A549 (cell line): ENCODE data around the gene DOCK1. TPM values are rescaled to one million over a fixed set of nuclear protein-coding genes. Genes with fewer than 3 reads are reported as not detected.

ENCODE experiments used
- ATAC-seq, 2 experiments: fragments of 200-7000 bp in 1 of 2; fragments of >200 bp in 1 of 2; cut with Nextera tagmentation in 1 of 2; cut with Tn5 transposase in 1 of 2; 3 replicates each; pipeline versions ENCODE4 v1.8.0 to v1.9.1; 2018 to 2020; ENCODE audit warnings: mild to moderate bottlenecking in 1 of 2, moderate library complexity in 1 of 2
- CTCF ChIA-PET: fragments of 300-600 bp; sonication (Branson Sonifier 250); formaldehyde crosslinking; extraction: SDS; loops from one replicate; lab custom pipeline; 2021; ENCODE audit warnings: antibody characterized with exemption, inconsistent platforms; lab: Yijun Ruan, JAX
- POLR2A ChIA-PET: fragments of 350-600 bp; formaldehyde crosslinking; extraction: SDS; loops from one replicate; lab custom pipeline; 2021; ENCODE audit warnings: antibody characterized with exemption, inconsistent platforms; lab: Yijun Ruan, JAX
- DNase-seq, 2 experiments: peaks; one replicate each; pipeline versions ENCODE4 v3.0.0 to v3.0.0-alpha.2; 2011 to 2016; ENCODE audit warnings: low read depth in 1 of 2, low spot score in 1 of 2
- FAIRE-seq: peaks from 2 replicates; lab custom pipeline; 2011; peaks lifted over from hg19 to GRCh38; lab: Jason Lieb, UNC
- H3K27ac ChIP-seq, 2 experiments: fragments of >200 bp; sonication (Bioruptor Twin); formaldehyde crosslinking; 3 replicates each; pipeline ENCODE4 v1.5.1; 2016 to 2017
- H3K4me1 ChIP-seq: fragments of >200 bp; sonication (Bioruptor Twin); formaldehyde crosslinking; 3 replicates; pipeline ENCODE4 v1.6.1; 2016
- H3K4me2 ChIP-seq: fragments of >200 bp; sonication (Bioruptor Twin); formaldehyde crosslinking; 3 replicates; pipeline ENCODE4 v1.6.1; 2016
- H3K4me3 ChIP-seq: fragments of >200 bp; sonication (Bioruptor Twin); formaldehyde crosslinking; 3 replicates; pipeline ENCODE4 v1.5.1; 2016
- H3K9me3 ChIP-seq: fragments of >200 bp; sonication (Bioruptor Twin); formaldehyde crosslinking; 3 replicates; pipeline ENCODE4 v1.6.1; 2016
- BHLHE40 ChIP-seq: IDR thresholded peaks from 2 replicates; pipeline ENCODE4 v1.6.1; 2012; ENCODE audit warnings: low read depth, low read length, inconsistent platforms
- CBX2 ChIP-seq: fragments of 200-600 bp; sonication (generic); IDR thresholded peaks from 2 replicates; pipeline ENCODE4 v1.6.1; 2016; ENCODE audit warnings: low read depth, mild to moderate bottlenecking, borderline replicate concordance
- CBX8 ChIP-seq: fragments of 200-600 bp; sonication (generic); IDR thresholded peaks from 2 replicates; pipeline ENCODE4 v1.6.1; 2016
- CHD4 ChIP-seq: fragments of 200-600 bp; sonication (generic); IDR thresholded peaks from 2 replicates; pipeline ENCODE4 v1.6.1; 2016; ENCODE audit warnings: antibody characterized with exemption, mild to moderate bottlenecking, borderline replicate concordance
- FOSL2 ChIP-seq, 2 experiments: fragments of 450-650 bp in 1 of 2; fragments of >200 bp in 1 of 2; sonication (Bioruptor Twin) in 1 of 2; formaldehyde crosslinking; IDR thresholded peaks; 2 replicates each; pipeline versions ENCODE4 v1.5.0 to v1.6.1; 2016 to 2020; ENCODE audit warnings: mild to moderate bottlenecking in 1 of 2, moderate library complexity in 1 of 2
- FOXS1 ChIP-seq: fragments of 250-450 bp; sonication (Bioruptor Pico); IDR thresholded peaks from 2 replicates; pipeline ENCODE4 v1.5.0; 2020; ENCODE audit warnings: mild to moderate bottlenecking, moderate library complexity
- GATA3 ChIP-seq: IDR thresholded peaks from 2 replicates; pipeline ENCODE4 v1.6.1; 2012; ENCODE audit warnings: borderline replicate concordance
- HOXA7 ChIP-seq: fragments of 250-450 bp; sonication (Bioruptor Pico); IDR thresholded peaks from 2 replicates; pipeline ENCODE4 v1.5.0; 2020; ENCODE audit warnings: mild to moderate bottlenecking, moderate library complexity
- HOXB5 ChIP-seq: fragments of 250-450 bp; sonication (Bioruptor Pico); IDR thresholded peaks from 2 replicates; pipeline ENCODE4 v1.5.0; 2020; ENCODE audit warnings: mild to moderate bottlenecking, moderate library complexity
- NFE2L2 ChIP-seq: fragments of 150-350 bp; conservative IDR thresholded peaks from 2 replicates; pipeline ENCODE4 v1.6.1; 2014; ENCODE audit warnings: low read length
- NPAS2 ChIP-seq: fragments of 250-450 bp; sonication (Bioruptor Pico); IDR thresholded peaks from 2 replicates; pipeline ENCODE4 v1.8.0; 2022; ENCODE audit warnings: mild to moderate bottlenecking, moderate library complexity, borderline replicate concordance
- PHF8 ChIP-seq: fragments of 200-600 bp; sonication (generic); IDR thresholded peaks from 2 replicates; pipeline ENCODE4 v1.6.1; 2016; ENCODE audit warnings: low read depth, mild to moderate bottlenecking, antibody characterized with exemption, moderate library complexity, borderline replicate concordance
- RARB ChIP-seq: fragments of 250-450 bp; sonication (Bioruptor Pico); IDR thresholded peaks from 2 replicates; pipeline ENCODE4 v1.8.0; 2021; ENCODE audit warnings: mild to moderate bottlenecking, moderate library complexity
- RCOR1 ChIP-seq: fragments of 150-350 bp; IDR thresholded peaks from 2 replicates; pipeline ENCODE4 v1.6.1; 2014; ENCODE audit warnings: antibody characterized with exemption, low read length, low read depth
- RNF2 ChIP-seq: fragments of 200-600 bp; sonication (generic); IDR thresholded peaks from 2 replicates; pipeline ENCODE4 v1.6.1; 2016; ENCODE audit warnings: low read depth, mild to moderate bottlenecking, antibody characterized with exemption, moderate library complexity, borderline replicate concordance
- SREBF2 ChIP-seq: fragments of 450-650 bp; IDR thresholded peaks from 2 replicates; pipeline ENCODE4 v1.6.1; 2014; ENCODE audit warnings: mild to moderate bottlenecking, moderate library complexity
- TFCP2L1 ChIP-seq: fragments of 250-450 bp; sonication (Bioruptor Pico); IDR thresholded peaks from 2 replicates; pipeline ENCODE4 v1.5.0; 2021; ENCODE audit warnings: mild to moderate bottlenecking
- TP53 ChIP-seq: fragments of 250-450 bp; sonication (Bioruptor Pico); IDR thresholded peaks from 2 replicates; pipeline ENCODE4 v1.5.0; 2021; ENCODE audit warnings: mild to moderate bottlenecking, moderate library complexity
- ZFP36 ChIP-seq: fragments of 450-650 bp; IDR thresholded peaks from 2 replicates; pipeline ENCODE4 v1.6.1; 2014; ENCODE audit warnings: borderline replicate concordance; ENCODE audit not compliant: partially characterized antibody
- ZNF302 ChIP-seq: fragments of 250-450 bp; sonication (Bioruptor Pico); IDR thresholded peaks from 2 replicates; pipeline ENCODE4 v1.9.0; 2021; ENCODE audit warnings: inconsistent platforms, mild to moderate bottlenecking, moderate library complexity
- WGBS: methylation state at CpG from one replicate; pipeline ENCODE4 v1.1.6; 2017; ENCODE audit errors: missing lambda C conversion rate; 5-methylcytosine and 5-hydroxymethylcytosine counted together
- polyA plus RNA-seq, 4 experiments: library from polyadenylated mRNA; depleted of rRNA in 3 of 4; stranded (reverse); fragments of >200 nt; fragmentation: RNase III in 1 of 4; extraction: RNeasy Plus Mini Kit Qiagen cat#74134 plus additional on column Dnase treatment in 1 of 4; gene quantifications; 2 replicates in 3 of 4; 3 replicates in 1 of 4; pipeline ENCODE4 v1.2.3, GENCODE V29; 2011 to 2017
- TF ChIP-seq, protein P1 (sequence below): IDR thresholded peaks from 2 replicates; pipeline ENCODE4 v1.6.1; 2012
- TF ChIP-seq, protein P2 (sequence below): fragments of >200 bp; sonication (Bioruptor Twin); formaldehyde crosslinking; IDR thresholded peaks from 2 replicates; pipeline ENCODE4 v1.6.1; 2016
- TF ChIP-seq, protein P3 (sequence below): fragments of 250-450 bp; sonication (Bioruptor Pico); IDR thresholded peaks from 2 replicates; pipeline ENCODE4 v1.5.0; 2021; ENCODE audit warnings: mild to moderate bottlenecking, moderate library complexity, borderline replicate concordance
- TF ChIP-seq, protein P4 (sequence below): IDR thresholded peaks from 2 replicates; pipeline ENCODE4 v1.6.1; 2012; ENCODE audit warnings: low read depth, borderline replicate concordance
- TF ChIP-seq, protein P5 (sequence below): IDR thresholded peaks from 2 replicates; pipeline ENCODE4 v1.6.1; 2012
- TF ChIP-seq, protein P6 (sequence below): fragments of >200 bp; sonication (Bioruptor Twin); formaldehyde crosslinking; IDR thresholded peaks from 3 replicates; pipeline ENCODE4 v1.6.1; 2016
- TF ChIP-seq, protein P7 (sequence below): fragments of 150-350 bp; IDR thresholded peaks from 2 replicates; pipeline ENCODE4 v1.6.1; 2014; ENCODE audit warnings: low read depth, mild to moderate bottlenecking, low read length
- TF ChIP-seq, protein P8 (sequence below): fragments of 250-450 bp; sonication (Bioruptor Pico); IDR thresholded peaks from 2 replicates; pipeline ENCODE4 v1.5.0; 2020; ENCODE audit warnings: low read depth, mild to moderate bottlenecking, moderate library complexity

DOCK1 gene
- polyA plus RNA-seq, 2 of the 4 experiments (the other 2 are of a cell fraction), result 22.6 to 28.2 TPM

DNA sequence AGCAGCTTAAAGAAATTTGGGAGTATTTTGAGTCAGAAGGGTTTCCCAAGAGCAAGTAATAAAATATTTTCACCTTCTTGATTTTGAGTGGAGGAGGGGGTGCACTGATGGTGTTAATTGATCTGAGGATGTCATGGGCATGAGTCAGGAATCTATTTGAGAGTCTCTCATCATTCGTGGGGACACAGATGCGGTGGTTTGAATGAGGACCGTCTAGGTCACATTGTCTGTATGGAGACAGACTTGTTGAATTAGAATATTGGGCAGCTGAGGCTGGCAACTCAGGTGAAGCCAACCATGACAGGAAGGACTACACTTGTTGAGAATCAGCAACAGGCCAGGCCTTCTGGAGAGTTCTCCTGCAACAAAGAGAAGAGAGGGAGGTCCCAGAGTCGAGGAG is 164.2 kb downstream of the DOCK1 start:
- no peak overlapping the region for H3K4me2 ChIP-seq
- H3K27ac ChIP-seq, result no peak overlapping the region
- H3K4me1 ChIP-seq, result no peaks in the 10 kb centered on the region
- ChIA-PET POLR2A (no interaction called here), CTCF (no interaction called here)
- FAIRE-seq (no peak), ATAC-seq (no peak), DNase-seq (no peak)
- H3K9me3 ChIP-seq, result no peaks in the 10 kb centered on the region
- WGBS, result 74% methylated on average over 4 of the region's 4 CpGs
- no peak overlapping the region for H3K4me3 ChIP-seq
- TF ChIP-seq ZNF302 (CRISPR knock-in tag) (no peak), NFE2L2 (no peak), TFCP2L1 (CRISPR knock-in tag) (no peak), SREBF2 (no peak), FOSL2 (IDR thresholded peaks at IDR 0.05) (no peak), FOSL2 (CRISPR knock-in tag; IDR thresholded peaks at IDR 0.05) (no peak), PHF8 (no peak), BHLHE40 (no peak), FOXS1 (CRISPR knock-in tag) (no peak), HOXA7 (CRISPR knock-in tag) (no peak), CBX8 (no peak), RNF2 (no peak), CBX2 (no peak), CHD4 (no peak), NPAS2 (no peak)
- TF ChIP-seq, protein P1, sequence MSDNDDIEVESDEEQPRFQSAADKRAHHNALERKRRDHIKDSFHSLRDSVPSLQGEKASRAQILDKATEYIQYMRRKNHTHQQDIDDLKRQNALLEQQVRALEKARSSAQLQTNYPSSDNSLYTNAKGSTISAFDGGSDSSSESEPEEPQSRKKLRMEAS, result no peak
- TF ChIP-seq, protein P2, sequence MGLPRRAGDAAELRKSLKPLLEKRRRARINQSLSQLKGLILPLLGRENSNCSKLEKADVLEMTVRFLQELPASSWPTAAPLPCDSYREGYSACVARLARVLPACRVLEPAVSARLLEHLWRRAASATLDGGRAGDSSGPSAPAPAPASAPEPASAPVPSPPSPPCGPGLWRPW, result no peak
- TF ChIP-seq, protein P3, sequence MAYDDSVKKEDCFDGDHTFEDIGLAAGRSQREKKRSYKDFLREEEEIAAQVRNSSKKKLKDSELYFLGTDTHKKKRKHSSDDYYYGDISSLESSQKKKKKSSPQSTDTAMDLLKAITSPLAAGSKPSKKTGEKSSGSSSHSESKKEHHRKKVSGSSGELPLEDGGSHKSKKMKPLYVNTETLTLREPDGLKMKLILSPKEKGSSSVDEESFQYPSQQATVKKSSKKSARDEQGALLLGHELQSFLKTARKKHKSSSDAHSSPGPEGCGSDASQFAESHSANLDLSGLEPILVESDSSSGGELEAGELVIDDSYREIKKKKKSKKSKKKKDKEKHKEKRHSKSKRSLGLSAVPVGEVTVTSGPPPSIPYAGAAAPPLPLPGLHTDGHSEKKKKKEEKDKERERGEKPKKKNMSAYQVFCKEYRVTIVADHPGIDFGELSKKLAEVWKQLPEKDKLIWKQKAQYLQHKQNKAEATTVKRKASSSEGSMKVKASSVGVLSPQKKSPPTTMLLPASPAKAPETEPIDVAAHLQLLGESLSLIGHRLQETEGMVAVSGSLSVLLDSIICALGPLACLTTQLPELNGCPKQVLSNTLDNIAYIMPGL (CRISPR knock-in tag), result no peak
- TF ChIP-seq, protein P4, sequence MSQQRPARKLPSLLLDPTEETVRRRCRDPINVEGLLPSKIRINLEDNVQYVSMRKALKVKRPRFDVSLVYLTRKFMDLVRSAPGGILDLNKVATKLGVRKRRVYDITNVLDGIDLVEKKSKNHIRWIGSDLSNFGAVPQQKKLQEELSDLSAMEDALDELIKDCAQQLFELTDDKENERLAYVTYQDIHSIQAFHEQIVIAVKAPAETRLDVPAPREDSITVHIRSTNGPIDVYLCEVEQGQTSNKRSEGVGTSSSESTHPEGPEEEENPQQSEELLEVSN, result no peak
- TF ChIP-seq, protein P5, sequence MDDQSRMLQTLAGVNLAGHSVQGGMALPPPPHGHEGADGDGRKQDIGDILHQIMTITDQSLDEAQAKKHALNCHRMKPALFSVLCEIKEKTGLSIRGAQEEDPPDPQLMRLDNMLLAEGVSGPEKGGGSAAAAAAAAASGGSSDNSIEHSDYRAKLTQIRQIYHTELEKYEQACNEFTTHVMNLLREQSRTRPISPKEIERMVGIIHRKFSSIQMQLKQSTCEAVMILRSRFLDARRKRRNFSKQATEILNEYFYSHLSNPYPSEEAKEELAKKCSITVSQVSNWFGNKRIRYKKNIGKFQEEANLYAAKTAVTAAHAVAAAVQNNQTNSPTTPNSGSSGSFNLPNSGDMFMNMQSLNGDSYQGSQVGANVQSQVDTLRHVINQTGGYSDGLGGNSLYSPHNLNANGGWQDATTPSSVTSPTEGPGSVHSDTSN, result no peak
- TF ChIP-seq, protein P6, sequence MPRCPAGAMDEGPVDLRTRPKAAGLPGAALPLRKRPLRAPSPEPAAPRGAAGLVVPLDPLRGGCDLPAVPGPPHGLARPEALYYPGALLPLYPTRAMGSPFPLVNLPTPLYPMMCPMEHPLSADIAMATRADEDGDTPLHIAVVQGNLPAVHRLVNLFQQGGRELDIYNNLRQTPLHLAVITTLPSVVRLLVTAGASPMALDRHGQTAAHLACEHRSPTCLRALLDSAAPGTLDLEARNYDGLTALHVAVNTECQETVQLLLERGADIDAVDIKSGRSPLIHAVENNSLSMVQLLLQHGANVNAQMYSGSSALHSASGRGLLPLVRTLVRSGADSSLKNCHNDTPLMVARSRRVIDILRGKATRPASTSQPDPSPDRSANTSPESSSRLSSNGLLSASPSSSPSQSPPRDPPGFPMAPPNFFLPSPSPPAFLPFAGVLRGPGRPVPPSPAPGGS, result no peak

DNA sequence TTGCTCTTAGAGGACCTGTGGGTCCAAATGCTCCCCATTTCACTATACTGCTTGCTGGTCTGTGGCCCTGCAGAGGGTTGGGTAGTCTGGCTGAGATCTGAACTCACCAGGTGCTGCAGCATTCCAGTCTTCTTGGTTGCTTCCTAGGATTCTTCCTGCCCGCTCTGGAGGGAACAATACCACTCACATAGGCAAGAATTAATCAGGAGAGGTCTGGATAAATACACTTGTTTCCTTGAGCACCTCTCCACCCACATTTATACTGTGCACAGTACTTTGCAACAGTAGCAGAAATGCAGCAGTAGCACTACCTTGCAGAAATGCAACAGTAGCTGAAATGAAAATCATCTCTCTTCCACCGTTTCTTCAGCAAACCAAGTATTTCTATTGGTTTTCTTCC is 165.9 kb downstream of the DOCK1 start:
- POLR2A ChIA-PET, result interaction anchor here (0.6 kb wide), 1 partner anchor 1914 kb away, joined by 9 read pairs; no protein-coding TSS in a partner anchor
- FAIRE-seq (no peak), DNase-seq (no peak), ATAC-seq (no peak)
- H3K4me2 ChIP-seq, result no peak overlapping the region
- 89% methylated on average over 2 of the region's 2 CpGs for WGBS
- H3K9me3 ChIP-seq, result no peaks in the 10 kb centered on the region
- no peak overlapping the region for H3K27ac ChIP-seq
- CTCF ChIA-PET, result no interaction called here
- H3K4me3 ChIP-seq, result no peak overlapping the region
- no peaks in the 10 kb centered on the region for H3K4me1 ChIP-seq
- TF ChIP-seq TP53 (CRISPR knock-in tag) (no peak), RARB (CRISPR knock-in tag) (no peak), RCOR1 (no peak), HOXB5 (CRISPR knock-in tag) (no peak), ZFP36 (no peak), GATA3 (no peak)
- TF ChIP-seq, protein P7, sequence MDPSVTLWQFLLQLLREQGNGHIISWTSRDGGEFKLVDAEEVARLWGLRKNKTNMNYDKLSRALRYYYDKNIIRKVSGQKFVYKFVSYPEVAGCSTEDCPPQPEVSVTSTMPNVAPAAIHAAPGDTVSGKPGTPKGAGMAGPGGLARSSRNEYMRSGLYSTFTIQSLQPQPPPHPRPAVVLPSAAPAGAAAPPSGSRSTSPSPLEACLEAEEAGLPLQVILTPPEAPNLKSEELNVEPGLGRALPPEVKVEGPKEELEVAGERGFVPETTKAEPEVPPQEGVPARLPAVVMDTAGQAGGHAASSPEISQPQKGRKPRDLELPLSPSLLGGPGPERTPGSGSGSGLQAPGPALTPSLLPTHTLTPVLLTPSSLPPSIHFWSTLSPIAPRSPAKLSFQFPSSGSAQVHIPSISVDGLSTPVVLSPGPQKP, result no peak
- TF ChIP-seq, protein P8, sequence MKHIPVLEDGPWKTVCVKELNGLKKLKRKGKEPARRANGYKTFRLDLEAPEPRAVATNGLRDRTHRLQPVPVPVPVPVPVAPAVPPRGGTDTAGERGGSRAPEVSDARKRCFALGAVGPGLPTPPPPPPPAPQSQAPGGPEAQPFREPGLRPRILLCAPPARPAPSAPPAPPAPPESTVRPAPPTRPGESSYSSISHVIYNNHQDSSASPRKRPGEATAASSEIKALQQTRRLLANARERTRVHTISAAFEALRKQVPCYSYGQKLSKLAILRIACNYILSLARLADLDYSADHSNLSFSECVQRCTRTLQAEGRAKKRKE (CRISPR knock-in tag), result no peak
